ENCODE data around the gene TRAF2.

- TF ChIP-seq, protein P1, sequence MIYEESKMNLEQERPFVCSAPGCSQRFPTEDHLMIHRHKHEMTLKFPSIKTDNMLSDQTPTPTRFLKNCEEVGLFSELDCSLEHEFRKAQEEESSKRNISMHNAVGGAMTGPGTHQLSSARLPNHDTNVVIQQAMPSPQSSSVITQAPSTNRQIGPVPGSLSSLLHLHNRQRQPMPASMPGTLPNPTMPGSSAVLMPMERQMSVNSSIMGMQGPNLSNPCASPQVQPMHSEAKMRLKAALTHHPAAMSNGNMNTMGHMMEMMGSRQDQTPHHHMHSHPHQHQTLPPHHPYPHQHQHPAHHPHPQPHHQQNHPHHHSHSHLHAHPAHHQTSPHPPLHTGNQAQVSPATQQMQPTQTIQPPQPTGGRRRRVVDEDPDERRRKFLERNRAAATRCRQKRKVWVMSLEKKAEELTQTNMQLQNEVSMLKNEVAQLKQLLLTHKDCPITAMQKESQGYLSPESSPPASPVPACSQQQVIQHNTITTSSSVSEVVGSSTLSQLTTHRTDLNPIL (CRISPR knock-in tag; IDR thresholded peaks at IDR 0.05; ENCODE audit: low read depth) = no peak
- no peak for TF ChIP-seq ZNF565 (CRISPR knock-in tag; conservative IDR thresholded peaks at IDR 0.05; ENCODE audit: low read depth)
- TF ChIP-seq, protein P2, sequence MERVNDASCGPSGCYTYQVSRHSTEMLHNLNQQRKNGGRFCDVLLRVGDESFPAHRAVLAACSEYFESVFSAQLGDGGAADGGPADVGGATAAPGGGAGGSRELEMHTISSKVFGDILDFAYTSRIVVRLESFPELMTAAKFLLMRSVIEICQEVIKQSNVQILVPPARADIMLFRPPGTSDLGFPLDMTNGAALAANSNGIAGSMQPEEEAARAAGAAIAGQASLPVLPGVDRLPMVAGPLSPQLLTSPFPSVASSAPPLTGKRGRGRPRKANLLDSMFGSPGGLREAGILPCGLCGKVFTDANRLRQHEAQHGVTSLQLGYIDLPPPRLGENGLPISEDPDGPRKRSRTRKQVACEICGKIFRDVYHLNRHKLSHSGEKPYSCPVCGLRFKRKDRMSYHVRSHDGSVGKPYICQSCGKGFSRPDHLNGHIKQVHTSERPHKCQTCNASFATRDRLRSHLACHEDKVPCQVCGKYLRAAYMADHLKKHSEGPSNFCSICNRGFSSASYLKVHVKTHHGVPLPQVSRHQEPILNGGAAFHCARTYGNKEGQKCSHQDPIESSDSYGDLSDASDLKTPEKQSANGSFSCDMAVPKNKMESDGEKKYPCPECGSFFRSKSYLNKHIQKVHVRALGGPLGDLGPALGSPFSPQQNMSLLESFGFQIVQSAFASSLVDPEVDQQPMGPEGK (CRISPR knock-in tag; IDR thresholded peaks at IDR 0.05; ENCODE audit: borderline replicate concordance) = no peak
- no peak for TF ChIP-seq TCF4 (CRISPR knock-in tag; IDR thresholded peaks at IDR 0.05; ENCODE audit: borderline replicate concordance)
- no peak for TF ChIP-seq GLIS3 (CRISPR knock-in tag; IDR thresholded peaks at IDR 0.05)
- no peak for TF ChIP-seq ZNF8 (CRISPR knock-in tag; IDR thresholded peaks at IDR 0.05)
- TF ChIP-seq ZFP30 (CRISPR knock-in tag; IDR thresholded peaks at IDR 0.05) = no peak
- TF ChIP-seq ZFP3 (CRISPR knock-in tag; IDR thresholded peaks at IDR 0.05) = no peak
- TF ChIP-seq CSDC2 (CRISPR knock-in tag; IDR thresholded peaks at IDR 0.05) = no peak
- TF ChIP-seq ZNF70 (CRISPR knock-in tag; IDR thresholded peaks at IDR 0.05) = no peak
- no peak for TF ChIP-seq TOX (CRISPR knock-in tag; IDR thresholded peaks at IDR 0.05; ENCODE audit: borderline replicate concordance)
Observed at GRCh38 chr9:136857581-136858412, 28.5 kb upstream of the TRAF2 start.
